Measurements from ENCODE around the gene COQ8B.
"Not testable (repeated sequence)": the region's sequence is repeated elsewhere in the genome, so short reads cannot be mapped to it uniquely, and the experiment has no call there.

The COQ8B gene

DNA sequence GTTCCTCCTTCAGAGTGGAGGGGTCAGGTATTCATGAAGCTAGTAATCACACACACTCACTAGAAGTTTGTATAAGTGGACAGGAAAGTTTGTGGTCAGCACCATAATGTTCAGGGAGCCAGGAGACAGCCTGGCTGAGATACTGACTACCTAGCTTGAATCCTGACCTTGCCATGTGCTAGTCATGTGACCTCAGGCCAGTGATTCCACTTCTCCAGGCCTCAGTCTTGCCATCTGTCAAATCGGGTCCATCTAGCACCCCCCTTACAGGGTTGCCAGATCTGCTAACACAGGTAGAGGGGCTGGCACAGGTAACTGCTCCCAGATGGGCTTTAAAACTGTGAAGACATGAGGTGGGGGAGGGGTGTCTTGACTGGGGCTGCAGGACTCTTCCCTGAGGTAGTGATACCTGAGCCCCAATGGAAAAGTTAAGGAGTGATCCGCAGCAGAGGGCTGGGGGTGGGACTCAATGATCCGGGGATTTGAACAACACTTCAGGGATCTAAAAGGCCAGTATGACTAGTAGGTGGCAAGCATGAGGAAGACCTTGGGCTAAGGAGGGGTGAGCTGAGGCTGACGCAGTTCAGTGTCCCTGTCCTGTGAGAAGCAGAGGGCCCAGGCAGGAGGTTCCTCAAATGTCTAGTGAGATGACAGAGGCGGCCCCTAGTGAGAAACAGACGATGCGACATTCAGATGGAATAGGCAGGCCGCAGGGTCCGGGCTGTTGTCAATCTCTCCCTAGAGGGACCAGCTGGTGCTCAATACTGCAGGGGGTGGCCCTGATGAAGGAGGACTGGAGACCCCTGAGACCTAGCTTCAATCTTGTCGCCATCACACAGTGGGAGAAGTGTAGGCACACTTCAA is 25.1 kb upstream of the COQ8B start:
- no peak for DNase-seq

GRCh38 chr19:40740747-40741146 is 24.1 kb upstream of the COQ8B start:
- no peak for DNase-seq

DNA sequence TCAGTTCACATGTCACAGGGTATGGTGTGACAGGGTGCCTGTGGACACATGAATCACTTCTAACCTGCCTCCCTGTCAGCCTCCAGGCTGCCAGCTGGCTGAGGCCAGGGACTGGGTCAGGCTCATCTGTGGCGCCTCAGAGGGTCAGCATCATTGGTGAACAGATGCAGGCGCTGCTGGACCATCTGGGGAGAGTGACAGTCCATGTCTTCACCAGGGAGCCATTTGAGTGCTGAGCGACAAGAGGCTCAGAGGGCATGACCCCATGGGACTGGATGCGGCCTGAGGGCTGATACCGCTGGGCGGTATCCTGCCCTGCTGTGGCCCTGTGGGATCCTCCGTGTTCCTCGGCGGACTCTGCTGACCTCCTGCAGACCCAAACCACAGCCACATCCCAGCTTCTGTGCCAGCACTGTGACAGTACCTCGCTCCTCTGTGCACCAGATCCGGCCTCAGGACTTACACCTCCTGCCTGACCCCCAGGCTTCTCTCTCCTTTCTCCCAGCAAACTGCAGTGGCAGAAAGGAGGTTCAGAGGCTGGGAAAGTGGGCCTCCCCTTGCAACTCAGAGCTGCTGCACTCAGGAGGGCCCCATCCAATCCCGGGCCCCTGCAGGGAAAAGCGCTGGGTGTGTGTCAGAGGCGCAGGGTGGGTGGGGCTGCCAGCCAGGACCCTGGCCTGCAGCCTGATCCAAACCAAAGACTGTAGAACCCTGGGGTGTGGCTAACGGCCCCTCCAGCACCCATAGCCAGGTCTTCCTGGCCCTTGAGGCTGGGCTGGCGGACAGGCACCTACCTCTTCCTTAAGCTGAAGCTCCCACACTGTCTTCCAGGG is 23.4 kb upstream of the COQ8B start:
- no peak for DNase-seq

DNA sequence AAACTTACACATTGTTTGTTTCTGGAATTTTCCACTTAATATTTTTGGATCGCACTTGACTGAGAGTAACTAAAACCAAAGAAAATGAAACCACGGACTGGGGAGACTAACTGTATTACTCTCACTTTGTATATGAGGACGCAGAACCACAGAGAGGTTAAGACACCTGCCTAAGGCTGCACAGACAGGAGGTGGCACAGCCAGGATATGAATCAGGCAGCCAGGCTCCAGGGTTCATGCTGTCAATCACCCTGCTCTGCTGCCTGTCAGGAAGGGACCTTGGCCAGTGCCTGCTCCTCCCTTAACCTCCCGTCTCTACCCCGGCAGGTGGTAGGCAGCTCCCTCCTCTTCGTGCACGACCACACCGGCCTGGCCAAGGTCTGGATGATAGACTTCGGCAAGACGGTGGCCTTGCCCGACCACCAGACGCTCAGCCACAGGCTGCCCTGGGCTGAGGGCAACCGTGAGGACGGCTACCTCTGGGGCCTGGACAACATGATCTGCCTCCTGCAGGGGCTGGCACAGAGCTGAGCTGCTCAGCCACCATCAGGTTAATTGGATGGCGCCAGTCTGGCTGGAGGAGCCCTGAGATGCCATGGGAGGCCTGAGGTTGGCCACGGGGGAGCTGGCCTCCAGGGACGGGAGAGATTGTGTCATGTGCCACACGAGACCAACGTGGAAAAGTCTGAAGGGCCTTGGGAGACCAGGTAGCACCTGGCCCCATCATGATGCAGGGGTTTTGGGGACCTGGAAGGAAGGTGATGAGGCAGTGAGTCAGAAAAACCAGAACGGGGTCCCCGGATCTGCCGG is 22.5 kb upstream of the COQ8B start:
- no peak for DNase-seq

- DNase-seq, result no peak
Measured at GRCh38 chr19:40737102-40737644, 20.5 kb upstream of the COQ8B start.

GRCh38 chr19:40736661-40737060 is 20.0 kb upstream of the COQ8B start:
- no peak for DNase-seq

- DNase-seq, result no peak
Measured at GRCh38 chr19:40735013-40735771, 18.5 kb upstream of the COQ8B start.

DNA sequence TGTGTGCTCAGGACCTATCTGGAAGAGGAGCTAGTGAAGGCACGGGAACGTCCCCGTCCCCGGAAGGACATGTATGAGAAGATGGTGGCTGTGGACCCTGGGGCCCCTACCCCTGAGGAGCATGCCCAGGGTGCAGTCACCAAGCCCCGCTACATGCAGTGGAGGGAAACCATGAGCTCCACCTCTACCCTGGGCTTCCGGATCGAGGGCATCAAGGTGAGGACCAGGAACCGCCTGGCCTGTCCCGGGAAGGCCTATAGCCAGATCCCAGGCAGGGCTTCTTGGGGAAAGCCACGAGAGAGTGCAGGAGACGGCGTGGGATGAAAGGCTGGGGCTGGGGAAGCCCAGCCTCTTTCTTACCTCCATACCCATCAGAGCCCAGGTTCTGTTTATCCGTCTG is 16.5 kb upstream of the COQ8B start:
- DNase-seq, result no peak

DNA sequence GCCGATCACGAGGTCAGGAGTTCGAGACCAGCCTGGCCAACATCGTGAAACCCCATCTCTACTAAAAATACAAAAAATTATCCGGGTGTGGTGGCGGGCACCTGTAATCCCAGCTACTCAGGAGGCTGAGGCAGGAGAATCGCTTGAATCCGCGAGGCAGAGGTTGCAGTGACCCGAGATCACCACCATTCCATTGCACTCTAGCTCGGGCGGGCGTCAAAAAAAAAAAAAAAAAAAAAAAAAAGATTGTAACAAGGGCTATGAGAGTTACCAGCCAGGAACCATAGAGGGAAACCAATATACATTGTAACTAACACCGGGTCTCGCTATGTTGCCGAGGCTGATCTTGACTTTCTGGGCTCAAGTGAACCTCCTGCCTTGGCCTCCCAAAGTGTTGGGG is 15.6 kb upstream of the COQ8B start:
- DNase-seq, result not testable (repeated sequence)

DNA sequence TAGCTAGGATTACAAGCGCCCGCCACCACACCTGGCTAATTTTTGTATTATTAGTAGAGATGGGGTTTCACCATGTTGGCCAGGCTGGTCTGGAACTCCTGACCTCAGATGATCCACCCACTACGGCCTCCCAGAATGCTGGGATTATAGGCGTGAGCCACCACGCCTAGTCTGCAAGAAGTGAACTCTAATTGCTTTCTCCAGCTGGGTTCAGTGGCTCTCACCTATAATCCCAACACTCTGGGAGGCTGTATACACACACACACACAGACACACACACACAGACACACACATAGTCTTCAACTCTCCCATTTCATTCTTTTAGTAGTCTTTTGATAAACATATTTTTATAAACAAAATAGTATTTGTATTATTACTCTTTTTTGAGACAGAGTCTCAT is 13.4 kb upstream of the COQ8B start:
- DNase-seq, result not testable (repeated sequence)

DNA sequence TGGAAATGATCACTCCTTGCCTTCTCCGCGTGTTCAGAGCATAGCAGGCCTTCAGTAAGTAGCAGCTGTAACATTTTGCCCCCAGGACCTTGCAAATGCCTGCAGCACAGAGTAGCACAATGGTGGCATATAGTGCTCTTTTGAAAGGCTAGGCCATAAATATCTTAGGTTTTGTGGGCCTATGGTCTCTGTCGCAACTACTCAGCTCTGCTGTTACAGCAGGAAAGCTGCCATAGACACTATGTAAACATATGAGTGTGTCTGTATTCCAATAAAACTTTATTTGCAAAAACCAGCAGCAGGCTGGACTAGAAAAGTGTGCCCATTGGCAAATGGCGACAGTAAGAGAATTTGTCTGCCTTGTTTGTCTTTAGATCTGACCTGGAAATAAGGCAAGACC is 9.6 kb upstream of the COQ8B start:
- no peak for DNase-seq

- DNase-seq, result no peak
Measured at GRCh38 chr19:40724855-40725254, 8.2 kb upstream of the COQ8B start.

DNA sequence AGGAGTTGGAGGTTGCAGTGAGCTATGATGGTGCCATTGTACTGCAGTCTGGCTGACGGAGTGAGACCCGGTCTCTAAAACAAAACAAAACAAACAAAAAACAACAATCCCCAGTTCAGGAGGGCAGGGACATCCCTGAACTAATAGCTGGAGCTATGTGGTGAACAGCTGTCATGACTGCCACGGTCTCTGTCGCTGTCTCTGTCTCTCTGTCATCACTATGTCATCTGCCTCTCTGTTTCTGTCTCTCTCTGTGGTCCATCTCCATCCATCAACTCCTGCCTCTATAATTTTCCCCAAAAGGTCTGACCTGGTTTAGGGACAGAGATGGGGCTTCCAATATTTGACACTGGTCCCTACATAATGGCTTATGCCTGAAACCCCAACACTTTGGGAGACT is 7.6 kb upstream of the COQ8B start:
- DNase-seq, result no peak

DNA sequence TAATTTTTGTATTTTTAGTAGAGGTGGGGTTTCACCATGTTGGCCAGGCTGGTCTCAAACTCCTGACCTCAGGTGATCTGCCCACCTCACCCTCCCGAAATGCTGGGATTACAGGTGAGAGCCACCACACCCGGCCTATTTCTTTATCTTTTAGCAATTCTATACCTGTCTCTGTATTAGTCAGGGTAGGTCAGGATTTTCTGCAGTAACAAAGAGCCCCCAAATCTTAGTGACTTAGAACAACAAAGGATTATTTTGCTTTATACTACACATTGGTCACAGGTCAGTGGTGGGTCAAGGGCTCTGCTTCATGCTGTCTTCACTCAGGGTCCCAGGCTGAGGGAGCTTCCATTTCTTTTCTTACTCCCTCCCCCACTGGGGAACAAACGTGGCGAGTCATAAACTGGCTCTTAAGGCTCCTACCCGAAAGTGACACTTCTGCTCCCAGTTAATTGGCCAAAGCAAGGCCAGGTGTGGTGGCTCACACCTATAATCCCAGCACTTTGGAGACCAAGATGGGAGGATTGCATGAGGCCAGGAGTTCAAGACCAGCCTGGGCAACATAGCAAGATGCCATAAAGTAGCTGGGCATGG is 7.1 kb upstream of the COQ8B start:
- DNase-seq, result no peak

DNA sequence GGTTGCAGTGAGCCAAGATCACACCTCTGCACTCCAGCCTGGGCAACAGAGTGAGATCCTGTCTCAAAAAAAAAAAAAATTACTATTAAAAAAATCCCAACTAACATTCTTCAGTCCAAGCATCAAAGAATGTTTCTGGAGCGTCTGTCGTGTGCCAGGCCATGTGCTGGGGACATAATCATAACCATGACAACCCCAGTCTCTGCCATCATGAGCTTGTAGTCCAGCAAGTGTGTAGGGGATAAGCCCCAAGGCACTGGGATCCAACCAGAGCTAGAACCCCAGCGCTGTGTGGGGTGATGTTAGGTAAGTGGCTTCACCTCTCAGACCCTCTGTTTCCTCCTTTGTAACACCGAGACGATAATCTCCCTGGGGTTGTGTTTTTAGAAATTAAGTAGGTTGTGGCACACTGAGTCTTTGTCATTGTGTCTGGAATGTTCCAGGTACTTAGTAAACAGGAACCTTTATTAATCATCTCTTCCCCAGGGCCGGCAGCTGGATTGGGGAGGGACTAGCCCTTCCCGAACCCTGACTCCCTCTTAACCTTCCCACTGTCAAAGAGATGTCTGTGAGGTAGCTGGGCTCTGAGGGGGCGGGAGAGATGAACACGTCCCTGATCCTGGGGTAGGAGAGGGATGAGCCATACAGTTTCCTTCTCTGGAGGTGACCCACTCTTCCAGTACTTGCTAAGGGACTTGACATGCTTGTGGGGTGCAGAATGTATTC is 5.4 kb upstream of the COQ8B start:
- no peak for DNase-seq

DNA sequence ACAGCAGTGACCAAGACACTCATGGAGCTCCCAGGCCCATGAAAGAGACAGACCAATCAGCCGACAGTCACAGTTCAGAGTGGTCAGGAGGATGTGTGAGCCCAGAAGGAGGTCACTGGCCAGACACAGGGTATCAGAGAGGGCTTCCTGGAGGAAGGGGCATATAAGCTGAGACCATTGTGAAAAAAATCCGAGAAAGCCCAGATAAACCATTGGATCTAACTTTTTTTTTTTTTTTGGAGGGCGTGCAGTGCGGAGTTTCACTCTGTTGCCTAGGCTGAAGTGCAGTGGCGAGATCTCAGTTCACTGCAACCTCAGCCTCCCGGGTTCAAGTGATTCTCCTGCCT is 4.4 kb upstream of the COQ8B start:
- DNase-seq, result no peak

DNA sequence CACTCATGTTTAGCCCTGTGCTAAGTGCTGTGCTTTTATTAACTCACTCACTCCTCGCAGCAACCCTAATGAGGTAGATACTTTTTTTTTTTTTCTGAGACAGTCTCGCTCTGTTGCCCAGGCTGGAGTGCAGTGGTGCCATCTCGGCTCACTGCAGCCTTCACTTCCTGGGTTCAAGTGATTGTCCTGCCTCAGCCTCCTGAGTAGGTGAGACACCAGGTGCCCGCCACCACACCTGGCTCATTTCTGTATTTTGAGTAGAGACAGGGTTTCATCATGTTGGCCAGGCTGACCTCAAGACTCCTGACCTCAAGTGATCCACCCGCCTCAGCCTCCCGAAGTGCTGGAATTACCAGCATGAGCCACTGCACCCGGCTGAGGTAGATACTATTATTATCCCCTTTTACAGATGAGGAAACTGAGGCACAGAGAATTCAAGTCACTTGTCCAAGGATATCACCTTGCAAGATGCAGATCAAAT is 2.8 kb upstream of the COQ8B start:
- DNase-seq, result no peak

DNA sequence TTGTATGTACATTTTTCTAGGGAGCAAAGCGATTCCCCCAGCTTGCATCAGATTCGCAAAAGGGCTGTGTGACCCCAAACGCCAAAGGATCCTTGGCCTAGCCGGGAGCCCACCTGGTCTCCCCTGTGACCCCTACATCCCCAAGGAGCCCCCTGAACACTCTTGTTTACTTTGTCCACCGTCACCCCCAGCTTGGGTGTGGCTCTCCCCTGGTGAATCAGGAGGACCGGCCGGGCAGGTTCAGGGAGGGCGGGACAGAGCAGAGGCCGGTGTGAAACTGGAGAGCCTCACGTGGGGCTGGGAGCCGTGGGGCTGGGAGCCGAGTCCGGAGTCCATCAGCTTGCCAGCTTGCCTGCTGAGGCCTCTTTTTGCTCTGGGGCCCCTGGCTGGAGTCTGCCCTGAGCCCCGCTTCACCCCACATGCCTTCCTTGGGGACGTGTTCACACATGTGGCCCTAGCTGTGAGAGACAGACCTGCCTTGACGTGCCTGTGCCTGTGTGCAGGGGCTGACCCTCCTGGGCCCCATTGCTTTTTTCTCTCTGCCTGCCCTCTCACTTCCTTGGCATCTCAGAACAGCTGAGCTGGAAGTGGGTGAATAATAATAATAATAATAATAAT is 2.2 kb upstream of the COQ8B start:
- DNase-seq, result no peak

DNA sequence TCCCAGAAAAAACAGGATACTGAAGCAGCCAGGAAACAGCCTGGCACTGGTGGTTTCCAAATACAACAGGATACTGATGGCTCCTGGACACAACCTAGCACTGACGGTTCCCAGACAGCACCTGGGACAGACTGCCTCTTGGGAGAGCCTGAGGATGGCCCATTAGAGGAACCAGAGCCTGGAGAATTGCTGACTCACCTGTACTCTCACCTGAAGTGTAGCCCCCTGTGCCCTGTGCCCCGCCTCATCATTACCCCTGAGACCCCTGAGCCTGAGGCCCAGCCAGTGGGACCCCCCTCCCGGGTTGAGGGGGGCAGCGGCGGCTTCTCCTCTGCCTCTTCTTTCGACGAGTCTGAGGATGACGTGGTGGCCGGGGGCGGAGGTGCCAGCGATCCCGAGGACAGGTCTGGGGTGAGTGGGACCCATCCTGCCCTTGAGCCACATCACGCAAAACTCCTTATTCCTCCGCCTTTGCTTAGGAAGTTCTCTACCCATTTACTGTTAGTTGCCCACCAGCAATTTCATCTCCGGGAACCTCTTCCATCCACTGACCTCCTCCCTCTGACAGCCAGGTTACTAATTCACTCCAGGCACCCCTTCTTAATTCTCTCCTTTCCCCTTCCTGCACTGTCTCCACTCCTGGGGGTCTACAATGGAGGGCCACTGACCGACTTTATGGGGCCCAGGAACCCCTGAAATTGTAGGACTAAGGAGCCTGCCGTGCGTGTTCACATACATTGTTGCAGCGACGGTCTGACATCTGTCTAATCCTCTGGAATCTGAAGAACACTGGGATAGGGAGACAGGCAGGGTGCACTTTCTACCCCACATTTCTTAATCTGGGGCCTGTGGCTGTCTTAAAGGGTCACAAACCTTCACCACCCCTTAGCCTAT is 1.4 kb upstream of the COQ8B start:
- DNase-seq, result no peak
